ENCODE measurements around the gene THSD1. TPM values are rescaled to one million over a fixed set of nuclear protein-coding genes. Genes with fewer than 3 reads are reported as not detected.

The THSD1 gene
- total RNA-seq, 1 donor from 2014 or later, result 4.4 TPM

Other genes starting within 250 kb of the THSD1 start
- 3.4 TPM for gene NEK3, start 246.6 kb downstream of the THSD1 start, total RNA-seq
- gene VPS36, start 44.5 kb upstream of the THSD1 start, total RNA-seq, result 25.0 TPM
- 4.9 TPM for gene CKAP2, start 49.3 kb upstream of the THSD1 start, total RNA-seq
- 1.5 TPM for gene HNRNPA1L2, start 236.3 kb upstream of the THSD1 start, total RNA-seq
- 51.9 TPM for gene SUGT1, start 246.7 kb upstream of the THSD1 start, total RNA-seq